Non-pigmented ciliary epithelial cell (primary cell): ENCODE results near the gene EMD.
"Not testable (repeated sequence)": the region's sequence is repeated elsewhere in the genome, so short reads cannot be mapped to it uniquely, and the experiment has no call there.

Source experiments
- DNase-seq: peaks from one replicate; pipeline ENCODE4 v3.0.0-alpha.2; 2010; ENCODE audit warnings: low read depth

Gene EMD

GRCh38 chrX:154396363-154396762 lies 17.3 kb downstream of the EMD start:
- DNase-seq: not testable (repeated sequence)

DNA sequence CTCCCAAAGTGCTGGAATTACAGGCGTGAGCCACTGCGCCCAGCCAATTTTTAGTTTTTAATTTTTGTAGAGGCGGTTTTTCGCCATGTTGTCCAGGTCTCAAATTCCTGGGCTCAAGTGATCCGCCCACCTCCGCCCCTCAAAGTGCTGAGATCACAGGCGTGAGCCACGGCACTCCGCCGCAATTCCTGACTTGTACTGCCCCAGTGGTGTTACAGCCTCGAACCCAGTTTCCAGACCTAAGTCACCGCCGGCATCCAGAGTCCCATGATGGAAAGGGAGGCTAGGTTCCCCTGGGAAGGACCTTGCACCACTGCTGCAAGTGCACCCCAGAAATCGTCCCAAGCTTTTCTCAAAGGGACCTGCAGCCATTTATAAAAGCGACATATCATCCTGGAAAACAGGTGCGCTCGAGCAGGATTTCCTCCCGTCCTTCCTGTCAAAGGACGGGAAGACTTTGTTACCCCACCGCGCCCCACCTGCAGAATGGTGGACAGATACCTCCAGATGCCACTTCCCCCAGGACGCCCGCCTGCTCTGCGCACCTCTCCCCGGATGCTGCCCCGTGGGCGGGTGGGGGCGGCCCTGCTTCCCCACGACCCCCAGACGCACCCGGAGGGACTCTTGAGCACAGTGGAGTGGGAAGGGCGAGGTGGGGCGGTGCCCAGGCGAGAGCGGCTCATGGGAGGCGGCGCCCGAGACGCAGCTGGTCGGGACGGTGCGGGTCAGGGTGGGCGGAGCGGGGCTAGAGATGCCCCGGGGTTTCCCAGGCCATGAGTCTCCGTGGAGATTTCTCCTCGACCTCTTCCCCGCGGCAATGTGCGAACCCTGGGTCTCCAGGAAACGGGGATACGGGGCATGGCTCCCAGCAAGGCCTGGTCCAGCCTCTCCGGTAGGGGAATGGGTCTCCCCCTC lies 18.1 kb downstream of the EMD start:
- no peak for DNase-seq

DNA sequence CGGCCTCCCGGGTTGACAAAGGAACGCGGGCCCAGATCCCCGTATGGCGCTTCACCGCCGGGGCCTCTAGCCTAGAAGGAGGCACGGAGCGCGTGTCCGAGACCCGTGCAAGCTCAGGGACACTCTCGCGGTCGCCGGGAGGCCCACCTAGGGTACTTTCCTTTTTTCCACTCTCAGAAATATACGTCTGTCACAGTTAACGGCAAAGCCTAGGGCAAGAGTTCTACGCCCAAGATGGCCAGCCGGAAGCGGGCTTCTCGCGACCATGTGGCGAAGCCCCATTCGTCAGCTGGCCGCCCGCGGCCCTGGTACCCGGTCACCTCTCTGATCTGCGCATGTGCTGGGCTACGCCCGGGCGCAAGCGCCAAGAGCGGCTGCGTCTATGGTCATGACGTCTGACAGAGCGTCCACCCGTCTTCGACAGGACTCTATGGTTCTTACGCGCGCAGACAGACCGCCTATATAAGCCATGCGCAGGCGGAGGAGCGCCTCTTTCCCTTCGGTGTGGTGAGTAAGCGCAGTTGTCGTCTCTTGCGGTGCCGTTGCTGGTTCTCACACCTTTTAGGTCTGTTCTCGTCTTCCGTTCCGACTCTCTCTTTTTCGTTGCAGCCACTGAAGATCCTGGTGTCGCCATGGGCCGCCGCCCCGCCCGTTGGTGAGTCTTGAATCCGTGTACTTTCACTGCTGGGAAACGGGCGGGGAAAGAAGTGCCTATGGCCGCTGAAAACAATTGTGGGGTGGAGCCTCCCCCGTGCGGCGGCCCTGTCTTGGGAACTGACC lies 19.0 kb downstream of the EMD start, which contains the start of gene RPL10:
TSS of gene RPL10 (plus strand) at position 490 of the 780 bp plus-strand sequence. CDS start at position 633, 143 bp downstream.
- peak; percentile 75 for DNase-seq

DNA sequence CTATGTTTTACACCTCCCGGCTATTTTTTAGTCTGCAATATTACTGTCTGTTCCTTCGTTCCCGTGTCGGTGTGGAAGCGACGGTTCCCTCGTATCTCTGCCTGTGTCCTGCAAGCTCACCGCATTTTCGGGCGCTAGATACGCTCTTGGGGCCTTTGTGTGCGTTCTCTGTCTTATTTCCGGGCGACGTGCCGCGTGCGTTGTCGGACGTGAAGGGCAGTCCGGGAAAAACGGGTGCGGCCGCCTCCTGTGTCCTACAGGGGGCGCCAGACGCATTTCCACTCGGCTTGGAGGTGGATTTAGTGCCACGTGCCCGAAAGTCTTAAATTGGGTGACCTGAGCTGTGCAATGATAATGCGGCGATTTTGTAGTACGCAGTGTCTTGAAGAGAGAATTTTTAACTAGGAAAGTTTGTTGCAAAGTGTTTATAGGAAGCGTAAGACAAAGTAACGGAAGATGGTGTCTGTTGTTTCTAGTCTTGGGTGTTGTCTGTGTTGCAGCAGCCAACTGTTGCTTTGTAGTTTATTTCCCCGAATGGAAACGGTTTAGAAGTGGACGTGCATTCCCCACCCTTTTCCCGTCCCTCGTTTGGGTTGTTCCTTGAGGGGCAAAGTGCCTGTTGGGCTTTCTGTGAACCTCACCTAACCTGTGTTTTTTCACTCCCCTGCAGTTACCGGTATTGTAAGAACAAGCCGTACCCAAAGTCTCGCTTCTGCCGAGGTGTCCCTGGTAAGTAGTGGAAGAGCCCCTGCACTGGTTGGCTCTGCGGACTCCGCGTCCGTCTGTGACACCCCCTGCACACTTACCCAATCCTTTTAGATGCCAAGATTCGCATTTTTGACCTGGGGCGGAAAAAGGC lies 19.8 kb downstream of the EMD start:
- DNase-seq: no peak

DNA sequence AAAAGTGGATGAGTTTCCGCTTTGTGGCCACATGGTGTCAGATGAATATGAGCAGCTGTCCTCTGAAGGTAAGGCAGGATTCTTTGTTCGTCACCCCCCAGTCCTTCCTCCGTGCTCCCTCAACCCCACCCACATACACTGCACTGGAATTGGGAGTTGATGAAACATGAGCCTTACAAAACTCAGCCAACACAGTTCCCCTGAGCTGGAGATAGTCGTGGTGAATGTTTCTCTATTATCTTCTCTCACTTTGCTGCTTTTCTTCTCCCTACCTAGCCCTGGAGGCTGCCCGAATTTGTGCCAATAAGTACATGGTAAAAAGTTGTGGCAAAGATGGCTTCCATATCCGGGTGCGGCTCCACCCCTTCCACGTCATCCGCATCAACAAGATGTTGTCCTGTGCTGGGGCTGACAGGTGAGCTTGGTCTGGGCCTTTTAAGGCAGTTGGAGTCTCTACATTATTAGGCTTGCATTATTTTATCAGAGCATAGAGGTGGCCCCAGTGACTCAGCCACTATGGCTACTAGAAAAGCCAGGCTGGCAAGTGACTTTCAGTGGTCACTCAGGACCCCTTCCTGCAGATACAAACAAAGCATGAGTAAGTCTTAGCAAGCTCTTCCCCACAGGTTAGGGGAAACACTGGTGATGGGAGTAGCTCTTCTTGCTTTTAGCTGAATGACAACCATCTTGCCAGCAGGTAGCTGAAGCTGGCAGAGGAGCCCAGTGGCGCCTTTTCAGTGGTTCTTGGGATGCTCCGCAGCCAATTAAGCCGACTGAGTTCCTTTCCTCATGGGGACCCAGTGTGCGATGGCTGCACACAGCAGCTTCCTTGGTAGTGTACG lies 20.7 kb downstream of the EMD start:
- no peak for DNase-seq

GRCh38 chrX:154400369-154400817 lies 21.3 kb downstream of the EMD start:
- not testable (repeated sequence) for DNase-seq

GRCh38 chrX:154401045-154401799 lies 22.1 kb downstream of the EMD start:
- no peak for DNase-seq

GRCh38 chrX:154401918-154402621 lies 23.0 kb downstream of the EMD start:
- no peak for DNase-seq

GRCh38 chrX:154402622-154403127 lies 23.6 kb downstream of the EMD start:
- DNase-seq: no peak

- DNase-seq: no peak
These were observed 24.1 kb downstream of the EMD start for GRCh38 chrX:154403192-154403591.

DNA sequence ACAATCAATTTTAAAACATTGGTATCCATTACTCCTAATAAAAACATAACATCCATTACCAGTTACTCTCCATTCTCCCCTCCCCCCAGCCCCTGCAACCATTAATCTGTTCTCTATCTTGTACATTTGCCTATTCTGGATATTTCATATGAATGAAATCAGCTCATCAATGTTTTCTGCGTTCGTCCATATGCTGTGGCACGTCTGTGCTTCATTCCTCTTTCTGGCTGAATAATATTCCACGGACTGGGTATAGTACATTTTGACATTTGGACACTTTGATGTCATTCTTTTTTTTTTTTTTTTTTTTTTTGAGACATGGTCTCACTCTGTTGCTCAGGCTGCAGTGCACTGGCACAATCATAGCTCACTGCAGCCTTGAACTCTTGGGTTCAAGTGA lies 24.8 kb downstream of the EMD start:
- no peak for DNase-seq

GRCh38 chrX:154404625-154405192 lies 25.6 kb downstream of the EMD start:
- DNase-seq: no peak

DNA sequence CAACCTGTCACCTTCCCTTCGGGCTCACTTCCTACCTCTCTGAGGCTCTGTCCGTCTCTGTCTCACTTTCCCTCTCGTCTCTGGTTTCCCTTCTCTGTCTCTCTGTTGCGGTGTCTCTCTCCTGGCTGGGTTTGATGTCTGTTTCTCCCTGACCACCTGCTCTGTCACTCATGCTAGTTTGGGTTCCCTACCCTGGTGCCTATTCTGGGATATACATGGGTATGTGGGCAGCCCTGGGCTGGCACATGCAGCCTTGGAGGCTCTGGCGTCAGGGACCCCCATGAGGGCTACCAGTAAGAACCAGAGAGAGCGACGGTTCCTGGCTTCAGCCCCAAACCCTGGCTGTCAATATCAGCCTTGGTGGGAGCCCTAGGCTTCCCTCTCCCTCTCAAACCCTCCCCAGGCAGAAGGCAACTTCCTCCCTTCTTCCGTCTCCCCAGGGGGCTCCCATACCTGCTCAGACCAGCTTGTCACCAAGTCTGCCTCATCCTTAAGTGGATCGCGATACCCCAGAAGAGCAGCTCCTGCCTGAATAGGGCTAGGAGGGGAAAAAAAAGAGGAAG lies 29.6 kb downstream of the EMD start:
- DNase-seq: no peak

GRCh38 chrX:154409222-154409871 lies 30.3 kb downstream of the EMD start, which contains the start of gene DNASE1L1:
DNASE1L1 (minus strand) TSS chrX:154409254; CDS start chrX:154405568, 3,686 bp downstream.
- no peak for DNase-seq

DNA sequence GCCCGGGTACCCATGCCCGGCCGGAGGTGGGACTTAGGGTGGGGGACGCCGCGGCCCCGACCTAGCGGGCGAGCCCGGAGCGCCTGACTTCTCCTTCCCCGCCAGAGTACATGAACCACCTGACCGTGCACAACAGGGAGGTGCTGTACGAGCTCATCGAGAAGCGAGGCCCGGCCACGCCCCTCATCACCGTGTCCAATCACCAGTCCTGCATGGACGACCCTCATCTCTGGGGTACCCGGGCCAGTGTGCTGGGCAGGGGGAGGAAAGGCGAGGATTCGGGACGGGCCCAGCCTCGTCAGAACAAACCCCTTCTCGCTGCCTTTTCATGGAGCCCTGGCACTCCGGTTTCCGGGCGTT lies 32.9 kb downstream of the EMD start:
- DNase-seq: no peak

- DNase-seq: no peak
These were observed 33.4 kb downstream of the EMD start for GRCh38 chrX:154412468-154412867.

GRCh38 chrX:154413142-154413541 lies 34.0 kb downstream of the EMD start:
- DNase-seq: no peak

GRCh38 chrX:154417157-154417556 lies 38.1 kb downstream of the EMD start:
- no peak for DNase-seq
